Cardiac fibroblast (primary cell): ENCODE results near the gene PNPT1.
"Not testable (repeated sequence)": the region's sequence is repeated elsewhere in the genome, so short reads cannot be mapped to it uniquely, and the experiment has no call there.

Experiments
- DNase-seq, 2 donors: peaks; one replicate each; pipeline versions ENCODE4 v3.0.0 to v3.0.0-alpha.2; 2010; ENCODE audit warnings: low read depth in 2 of 2
- H3K4me3 ChIP-seq, 2 donors: replicated peaks in 1 of 2; 1 replicate in 1 of 2; 2 replicates in 1 of 2; pipeline ENCODE4 v1.5.1; 2011; ENCODE audit warnings: low read depth in 2 of 2, low read length in 2 of 2, mild to moderate bottlenecking in 2 of 2, moderate library complexity in 1 of 2
- TF ChIP-seq, protein P1 (sequence below): IDR thresholded peaks from one replicate; pipeline ENCODE4 v1.5.1; 2011; ENCODE audit warnings: low read depth, mild to moderate bottlenecking, low read length, inconsistent platforms

The PNPT1 gene

DNA sequence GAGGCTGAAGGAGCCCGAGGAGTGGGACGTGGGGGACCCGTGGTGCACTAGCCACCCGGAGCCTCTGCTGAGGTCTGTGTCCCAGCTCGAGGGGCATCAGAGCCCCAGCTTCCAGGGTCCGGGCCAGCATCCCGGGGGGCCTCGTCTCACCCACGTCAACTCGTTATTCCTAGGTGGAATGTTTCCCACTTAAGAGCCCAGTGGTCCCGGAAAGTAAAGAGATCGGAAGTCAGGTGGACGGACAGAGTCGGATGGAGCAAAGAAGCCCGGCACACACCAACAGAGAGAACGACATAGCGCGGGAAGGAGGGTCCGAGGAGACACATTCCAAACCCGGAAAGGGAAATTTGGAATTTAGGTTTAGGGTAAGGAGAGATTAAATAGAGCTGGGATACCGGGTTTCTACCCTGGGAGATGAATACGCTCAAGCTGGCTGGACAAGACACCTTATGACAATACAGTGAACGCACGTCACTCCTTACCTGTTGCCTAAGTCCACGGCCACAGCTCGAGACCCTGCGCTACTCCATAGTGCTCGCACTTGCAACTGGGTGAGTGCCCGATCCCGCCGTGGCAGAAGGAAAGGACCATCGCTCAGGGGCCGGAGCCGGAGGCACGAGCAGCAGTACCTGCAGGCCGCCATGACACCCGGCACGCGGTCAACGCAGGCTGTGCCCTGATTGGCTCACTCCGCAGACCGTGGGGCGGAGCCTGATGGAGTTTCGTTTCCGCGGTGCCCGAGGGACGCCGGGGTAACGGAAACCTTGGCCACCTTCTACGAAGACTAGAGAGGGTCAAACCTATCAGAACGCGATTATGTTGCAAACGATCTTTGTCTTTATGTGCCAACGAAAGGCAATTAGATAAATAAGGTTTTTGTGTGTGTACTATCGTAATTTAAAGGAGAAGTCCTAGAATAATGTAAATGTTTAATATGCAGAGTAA lies at the start of gene PNPT1:
Gene PNPT1 (minus strand): TSS at position 664 of the 945 bp plus-strand sequence. CDS start 21 bp downstream, at position 643.
- DNase-seq, result peak; percentile 95
- TF ChIP-seq, protein P1, sequence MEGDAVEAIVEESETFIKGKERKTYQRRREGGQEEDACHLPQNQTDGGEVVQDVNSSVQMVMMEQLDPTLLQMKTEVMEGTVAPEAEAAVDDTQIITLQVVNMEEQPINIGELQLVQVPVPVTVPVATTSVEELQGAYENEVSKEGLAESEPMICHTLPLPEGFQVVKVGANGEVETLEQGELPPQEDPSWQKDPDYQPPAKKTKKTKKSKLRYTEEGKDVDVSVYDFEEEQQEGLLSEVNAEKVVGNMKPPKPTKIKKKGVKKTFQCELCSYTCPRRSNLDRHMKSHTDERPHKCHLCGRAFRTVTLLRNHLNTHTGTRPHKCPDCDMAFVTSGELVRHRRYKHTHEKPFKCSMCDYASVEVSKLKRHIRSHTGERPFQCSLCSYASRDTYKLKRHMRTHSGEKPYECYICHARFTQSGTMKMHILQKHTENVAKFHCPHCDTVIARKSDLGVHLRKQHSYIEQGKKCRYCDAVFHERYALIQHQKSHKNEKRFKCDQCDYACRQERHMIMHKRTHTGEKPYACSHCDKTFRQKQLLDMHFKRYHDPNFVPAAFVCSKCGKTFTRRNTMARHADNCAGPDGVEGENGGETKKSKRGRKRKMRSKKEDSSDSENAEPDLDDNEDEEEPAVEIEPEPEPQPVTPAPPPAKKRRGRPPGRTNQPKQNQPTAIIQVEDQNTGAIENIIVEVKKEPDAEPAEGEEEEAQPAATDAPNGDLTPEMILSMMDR, result no peak

DNA sequence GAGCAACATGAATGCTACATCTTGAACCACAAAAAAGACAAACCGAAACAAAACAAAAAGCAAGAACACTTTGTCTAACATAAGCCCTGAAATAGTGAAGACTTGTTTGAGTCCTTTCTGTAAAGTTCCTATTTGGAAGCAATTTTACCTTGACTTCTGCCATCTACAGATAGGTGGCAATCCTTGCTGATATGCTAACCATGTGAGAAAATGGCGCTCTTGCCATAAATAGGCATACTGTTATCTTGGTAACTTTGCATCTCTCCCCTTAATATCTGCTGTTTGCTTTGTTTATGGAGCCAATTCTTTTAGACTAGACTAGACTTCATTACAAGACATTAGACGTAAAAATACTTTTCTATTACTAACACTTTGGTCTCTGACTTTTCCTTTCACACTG lies 49.4 kb upstream of the PNPT1 start:
- no peak for DNase-seq
- TF ChIP-seq, protein P1, result no peak
- no peak overlapping the region for H3K4me3 ChIP-seq

More for the DNA sequence above, at the start of gene PNPT1:
- peak within 1 kb of the TSS; percentile 70 to 100 for H3K4me3 ChIP-seq

DNA sequence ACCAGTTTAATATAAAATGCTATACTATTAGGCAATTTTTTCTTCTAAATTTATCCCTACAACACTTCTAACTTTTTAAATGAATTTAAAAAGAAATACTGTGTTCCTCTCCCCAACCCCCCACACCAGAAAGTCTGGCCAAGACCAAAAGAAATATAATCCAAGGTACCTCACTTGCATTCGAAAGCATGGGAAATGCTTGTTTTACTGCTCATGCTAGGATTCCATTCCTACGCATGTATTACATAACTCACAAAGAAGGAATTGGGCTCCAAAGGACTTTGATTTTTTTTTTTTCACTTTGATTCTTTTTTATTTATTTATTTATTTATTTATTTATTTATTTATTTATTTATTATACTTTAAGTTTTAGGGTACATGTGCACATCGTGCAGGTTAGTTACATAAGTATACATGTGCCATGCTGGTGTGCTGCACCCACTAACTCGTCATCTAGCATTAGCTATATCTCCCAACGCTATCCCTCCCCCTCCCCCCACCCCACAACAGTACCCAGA lies 42.4 kb upstream of the PNPT1 start:
- peak in 1 of 2 donors; percentile 57 for DNase-seq

GRCh38 chr2:55734726-55735125 lies 41.1 kb upstream of the PNPT1 start:
- DNase-seq, result no peak
- H3K4me3 ChIP-seq, result no peak overlapping the region
- TF ChIP-seq, protein P1, result no peak

More for the DNA sequence above, 42.4 kb upstream of the PNPT1 start:
- H3K4me3 ChIP-seq, result not testable (repeated sequence)

DNA sequence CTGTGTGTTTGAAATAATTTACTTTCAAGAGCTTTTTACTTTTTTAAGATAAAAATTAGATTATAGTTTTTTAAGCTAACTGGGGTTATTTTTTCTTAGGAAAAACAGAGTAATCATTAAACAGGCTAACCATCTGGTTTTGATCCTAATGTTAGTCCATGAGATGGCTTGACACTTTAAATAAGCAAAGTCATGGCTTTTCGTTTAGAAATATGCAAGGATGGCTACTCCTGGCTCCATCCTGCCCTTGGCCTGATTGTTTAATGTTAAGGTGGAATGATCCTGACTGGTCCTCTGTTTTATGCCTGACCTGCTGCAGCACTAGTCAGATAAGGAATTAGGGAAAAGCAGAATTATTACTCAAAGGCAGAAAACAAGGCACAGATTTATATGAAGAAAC lies 39.7 kb upstream of the PNPT1 start:
- no peak overlapping the region for H3K4me3 ChIP-seq
- DNase-seq, result no peak
- TF ChIP-seq, protein P1, result no peak

- H3K4me3 ChIP-seq, result no peak overlapping the region
- peak in 1 of 2 donors; percentile 67 for DNase-seq
- TF ChIP-seq, protein P1, result no peak
These were observed 39.2 kb upstream of the PNPT1 start for GRCh38 chr2:55732854-55733253.

DNA sequence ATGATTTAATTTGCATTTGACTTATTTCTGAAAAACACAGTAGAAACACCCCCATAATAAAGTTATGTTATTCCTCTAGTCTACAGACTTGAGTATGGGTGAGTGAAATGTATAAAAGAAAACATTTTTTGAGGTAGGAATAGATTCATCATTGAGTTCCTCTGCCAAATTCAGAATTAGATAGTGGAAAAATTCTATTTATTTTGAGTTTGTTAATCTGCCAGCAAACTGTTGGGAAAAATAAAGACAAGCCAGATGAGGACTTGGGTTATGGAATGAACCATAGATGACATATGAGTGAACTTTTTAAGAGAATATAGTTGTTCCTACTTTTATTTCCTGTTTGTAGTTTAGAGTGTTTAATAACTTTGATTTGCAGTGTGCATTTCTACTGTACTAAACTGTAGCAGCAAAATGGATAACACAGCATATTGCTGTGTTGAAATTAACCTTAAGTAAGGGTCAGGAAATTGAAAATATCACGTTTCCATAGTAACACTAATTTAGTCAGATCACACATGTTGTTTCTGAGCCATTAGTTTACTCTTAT lies 35.6 kb upstream of the PNPT1 start:
- DNase-seq, result peak in 1 of 2 donors; percentile 45
- TF ChIP-seq, protein P1, result no peak

More for the DNA sequence above, 35.6 kb upstream of the PNPT1 start:
- no peak overlapping the region for H3K4me3 ChIP-seq
